HCT116 (cell line): Measurements from ENCODE around the gene RPS14. TPM values are rescaled to one million over a fixed set of nuclear protein-coding genes. Genes with fewer than 3 reads are reported as not detected.

Experiments used
- ATAC-seq: fragments of 200-7000 bp; cut with Tn5 transposase; 2 replicates; pipeline ENCODE4 v1.9.1; 2020; ENCODE audit warnings: mild to moderate bottlenecking, moderate library complexity
- BruUV-seq: library from RNA; stranded (reverse); fragments of 400-500 nt; replicated peaks from 2 replicates; lab custom pipeline; 2021; lab: Mats Ljungman, UMichigan
- CTCF ChIA-PET: fragments of 300-600 bp; sonication (Branson Sonifier 250); formaldehyde crosslinking; loops from one replicate; lab custom pipeline; 2021; ENCODE audit warnings: antibody characterized with exemption; lab: Charles Lee
- POLR2A ChIA-PET: fragments of 300-600, 350-600 bp; sonication (Branson Sonifier 250); formaldehyde crosslinking; loops from one replicate; lab custom pipeline; 2021; ENCODE audit warnings: antibody characterized with exemption; lab: Charles Lee
- RAD21 ChIA-PET, 2 experiments: fragments of 300-600 bp; sonication (Branson Sonifier 250); formaldehyde crosslinking; loops; one replicate each; lab custom pipeline; 2023; ENCODE audit warnings: low total read pairs in 2 of 2; ENCODE audit not compliant: uncharacterized antibody in 2 of 2, unreplicated experiment in 2 of 2, low non-redundant PET in 1 of 2; lab: Charles Lee
- DNase-seq: peaks from one replicate; pipeline ENCODE4 v3.0.0-alpha.2; 2010; ENCODE audit warnings: low read depth, low spot score
- H2AFZ ChIP-seq: fragments of 200-600 bp; shearing (Covaris generic), sonication (generic); 2 replicates; pipeline ENCODE4 v1.6.1; 2017; ENCODE audit warnings: low read depth, mixed run types, mixed read lengths, antibody characterized with exemption, low read length; ENCODE audit not compliant: poor library complexity, severe bottlenecking
- H3K27ac ChIP-seq: 2 replicates; pipeline ENCODE4 v1.5.1; 2012; ENCODE audit warnings: low read depth, low read length
- H3K27me3 ChIP-seq: fragments of 200-600 bp; sonication (generic); 2 replicates; pipeline ENCODE4 v1.6.1; 2016; ENCODE audit warnings: mixed run types, low read length, mixed read lengths; ENCODE audit not compliant: insufficient read depth
- H3K36me3 ChIP-seq, 2 experiments: fragments of 200-500 bp in 1 of 2; fragments of 200-600 bp in 1 of 2; sonication (Bioruptor generic) in 1 of 2; sonication (generic) in 1 of 2; 2 replicates each; pipeline versions ENCODE4 v1.5.1 to v1.6.1; 2014 to 2016; ENCODE audit warnings: low read length in 2 of 2, inconsistent platforms in 1 of 2, mixed read lengths in 1 of 2, mixed run types in 1 of 2; ENCODE audit not compliant: insufficient read depth in 2 of 2, control insufficient read depth in 1 of 2
- H3K4me1 ChIP-seq, 2 experiments: fragments of 200-600 bp in 1 of 2; sonication (generic) in 1 of 2; 2 replicates each; pipeline versions ENCODE4 v1.5.1 to v1.6.1; 2012 to 2017; ENCODE audit warnings: low read length in 2 of 2, inconsistent platforms in 1 of 2, mild to moderate bottlenecking in 1 of 2, mixed read lengths in 1 of 2, mixed run types in 1 of 2, moderate library complexity in 1 of 2; ENCODE audit not compliant: insufficient read depth in 2 of 2, control insufficient read depth in 1 of 2
- H3K4me2 ChIP-seq: fragments of 200-600 bp; sonication (generic); 2 replicates; pipeline ENCODE4 v1.6.1; 2017; ENCODE audit warnings: mixed run types, low read length, mixed read lengths
- H3K4me3 ChIP-seq, 2 experiments: fragments of 200-600 bp in 1 of 2; sonication (generic) in 1 of 2; replicated peaks in 1 of 2; 2 replicates each; pipeline ENCODE4 v1.5.1; 2011 to 2016; ENCODE audit warnings: low read length in 2 of 2, control low read depth in 1 of 2, low read depth in 1 of 2, mild to moderate bottlenecking in 1 of 2, mixed read lengths in 1 of 2, mixed run types in 1 of 2
- H3K79me2 ChIP-seq: fragments of 200-600 bp; sonication (generic); 2 replicates; pipeline ENCODE4 v1.6.1; 2017; ENCODE audit warnings: mild to moderate bottlenecking, mixed run types, low read length, moderate library complexity, mixed read lengths; ENCODE audit not compliant: insufficient read depth
- H3K9ac ChIP-seq: fragments of 200-600 bp; sonication (generic); 2 replicates; pipeline ENCODE4 v1.6.1; 2016; ENCODE audit warnings: low read length, mixed read lengths
- H3K9me2 ChIP-seq: fragments of 200-600 bp; sonication (generic), shearing (Covaris generic); 2 replicates; pipeline ENCODE4 v1.6.1; 2017; ENCODE audit warnings: mixed run types, mild to moderate bottlenecking, moderate library complexity; ENCODE audit not compliant: insufficient read depth
- H3K9me3 ChIP-seq, 2 experiments: fragments of 200-500 bp in 1 of 2; fragments of 200-600 bp in 1 of 2; sonication (Bioruptor generic) in 1 of 2; sonication (generic) in 1 of 2; 2 replicates each; pipeline ENCODE4 v1.6.1; 2014 to 2017; ENCODE audit warnings: low read length in 2 of 2, mixed read lengths in 2 of 2, inconsistent platforms in 1 of 2, low read depth in 1 of 2, mild to moderate bottlenecking in 1 of 2, mixed run types in 1 of 2, moderate library complexity in 1 of 2; ENCODE audit not compliant: control insufficient read depth in 1 of 2, insufficient read depth in 1 of 2
- H4K20me1 ChIP-seq: fragments of 200-600 bp; sonication (generic), shearing (Covaris generic); 2 replicates; pipeline ENCODE4 v1.6.1; 2017; ENCODE audit warnings: mixed run types, mild to moderate bottlenecking, moderate library complexity; ENCODE audit not compliant: insufficient read depth
- CEBPB ChIP-seq: IDR thresholded peaks from 2 replicates; pipeline ENCODE4 v1.6.1; 2012; ENCODE audit warnings: low read depth
- ELF1 ChIP-seq: IDR thresholded peaks from 2 replicates; pipeline ENCODE4 v1.6.1; 2012; ENCODE audit warnings: low read depth, borderline replicate concordance
- FOSL1 ChIP-seq: IDR thresholded peaks from 2 replicates; pipeline ENCODE4 v1.6.1; 2012; ENCODE audit warnings: low read depth
- SP1 ChIP-seq: IDR thresholded peaks from 2 replicates; pipeline ENCODE4 v1.6.1; 2012; ENCODE audit warnings: low read depth
- TCF7L2 ChIP-seq: IDR thresholded peaks from 2 replicates; pipeline ENCODE4 v1.7.0; 2011; ENCODE audit warnings: borderline replicate concordance, inconsistent platforms; ENCODE audit not compliant: insufficient read depth, insufficient read length; ENCODE audit errors: extremely low read depth
- ZNF274 ChIP-seq: fragments of 200-500 bp; sonication (Bioruptor generic); IDR thresholded peaks from 2 replicates; pipeline ENCODE4 v1.6.1; 2014; ENCODE audit warnings: mild to moderate bottlenecking, low read depth, low read length, inconsistent platforms
- intact Hi-C: fragments of 100-400 bp; cut with micrococcal nuclease; formaldehyde crosslinking; loops from 2 replicates; pipeline ENCODE4 v1.10.0; 2022
- total RNA-seq: library from RNA; stranded (reverse); gene quantifications from one replicate; pipeline ENCODE4 v1.2.1, GENCODE V29; 2021; ENCODE audit not compliant: unreplicated experiment
- TF ChIP-seq, protein P1 (sequence below), 3 experiments: fragments of 200-600 bp in 1 of 3; sonication (generic) in 1 of 3; IDR thresholded peaks in 2 of 3; conservative IDR thresholded peaks in 1 of 3; 2 replicates each; pipeline ENCODE4 v1.5.1; 2012 to 2017; ENCODE audit warnings: low read depth in 2 of 3, low read length in 2 of 3, antibody characterized with exemption in 1 of 3, borderline replicate concordance in 1 of 3, control low read depth in 1 of 3, mild to moderate bottlenecking in 1 of 3, mixed read lengths in 1 of 3, mixed run types in 1 of 3, moderate library complexity in 1 of 3; ENCODE audit not compliant: insufficient read depth in 1 of 3
- TF ChIP-seq, protein P2 (sequence below): IDR thresholded peaks from 2 replicates; pipeline ENCODE4 v1.6.1; 2011; ENCODE audit warnings: mild to moderate bottlenecking, low read length, moderate library complexity; ENCODE audit not compliant: insufficient replicate concordance; ENCODE audit errors: extremely low read depth
- TF ChIP-seq, protein P3 (sequence below): IDR thresholded peaks from 2 replicates; pipeline ENCODE4 v1.6.1; 2012

RPS14 gene
- total RNA-seq, 1 experiment from 2014 or later, result 2,557 TPM

DNA sequence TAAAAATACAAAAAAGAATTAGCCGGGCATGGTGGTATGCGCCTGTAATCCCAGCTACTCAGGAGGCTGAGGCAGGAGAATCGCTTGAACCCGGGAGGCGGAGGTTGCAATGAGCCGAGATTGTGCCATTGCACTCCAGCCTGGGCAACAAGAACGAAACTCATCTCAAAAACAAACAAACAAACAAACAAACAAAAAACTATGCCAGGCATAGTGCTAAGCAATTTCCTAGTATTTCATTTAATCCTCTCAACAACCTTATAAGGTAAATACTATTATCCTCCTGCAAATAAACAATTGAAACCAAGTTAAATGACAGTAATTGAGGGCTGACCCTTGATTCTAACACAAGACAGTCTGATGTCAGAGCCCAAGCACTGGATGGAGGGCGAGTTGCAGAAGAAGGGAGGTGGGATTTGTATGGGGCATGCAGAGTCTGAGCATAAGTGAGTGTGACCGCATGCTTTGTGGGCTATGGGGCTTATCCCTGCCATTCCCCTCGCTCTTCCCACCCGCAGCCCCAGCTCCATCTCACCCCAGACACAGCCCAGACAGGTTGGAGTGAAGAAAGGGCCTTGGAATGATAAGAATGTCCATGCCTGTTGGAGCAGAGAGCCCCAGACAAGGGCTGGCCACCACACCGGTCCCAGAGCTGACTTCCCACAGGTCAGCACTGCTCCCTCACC is 24.3 kb upstream of the RPS14 start:
- Histone ChIP-seq H3K9me2 (no peaks in the 10 kb centered on the region), H3K79me2 (no peaks in the 10 kb centered on the region), H3K4me1 (peaks cover 18 to 49% of the 10 kb centered on the region in 2 experiments), H4K20me1 (no peaks in the 10 kb centered on the region), H3K4me3 (no peak overlapping the region), H3K27ac (no peak overlapping the region), H3K36me3 (no peaks in the 10 kb centered on the region), H3K9ac (no peak overlapping the region), H3K4me2 (peak overlapping the region; percentile 69), H2AFZ (peak overlapping the region; percentile 10), H3K27me3 (no peaks in the 10 kb centered on the region), H3K9me3 (no peaks in the 10 kb centered on the region)
- DNase-seq, result no peak
- ChIA-PET POLR2A (interaction anchor here (1.2 kb wide), 1 partner anchor 24 kb away, joined by 3 read pairs; no protein-coding TSS in a partner anchor), RAD21 (no interaction called here), CTCF (interaction anchor here (0.7 to 1.1 kb wide), 2 partner anchors 14 to 306 kb away, joined by 3 read pairs; no protein-coding TSS in a partner anchor)
- ATAC-seq, result peak; percentile 80
- no TSS peak for BruUV-seq
- intact Hi-C loops, result no loop called here
- TF ChIP-seq FOSL1 (no peak), ELF1 (no peak), ZNF274 (no peak)
- TF ChIP-seq, all 23 proteins: peak for 0

DNA sequence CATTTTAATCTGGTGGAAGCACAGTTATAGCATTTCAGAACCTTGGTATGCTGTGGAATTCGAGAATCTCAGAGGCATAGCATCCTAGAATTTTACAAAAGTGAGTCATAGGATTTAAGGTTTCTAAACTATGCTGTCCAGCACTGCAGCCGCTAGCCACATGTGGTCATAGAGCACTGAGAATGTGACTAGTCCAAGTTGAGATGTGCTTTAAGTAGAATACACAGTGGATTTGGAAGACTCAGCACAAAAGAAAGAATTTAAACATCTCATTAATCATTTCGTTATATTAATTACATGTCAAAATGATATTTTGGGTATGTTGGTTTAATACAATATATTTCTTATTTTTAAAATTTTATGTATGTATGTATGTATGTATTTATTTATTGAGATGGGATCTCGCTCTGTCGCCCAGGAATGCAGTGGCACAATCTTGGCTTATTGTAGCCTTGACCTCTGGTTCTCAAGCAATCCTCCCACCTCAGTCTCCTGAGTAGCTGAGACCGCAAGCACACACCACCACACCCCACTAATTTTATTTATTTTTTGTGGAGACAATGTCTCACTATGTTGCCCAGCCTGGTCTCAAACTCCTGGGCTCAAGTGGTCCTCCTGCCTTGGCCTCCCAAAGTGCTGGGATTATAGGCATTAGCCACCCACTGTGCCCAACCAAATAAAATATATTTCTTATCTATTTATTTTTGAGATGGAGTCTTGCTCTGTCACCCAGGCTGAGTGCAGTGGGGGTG is 20.4 kb upstream of the RPS14 start:
- CTCF ChIA-PET, result no interaction called here
- DNase-seq, result no peak
- TF ChIP-seq TCF7L2, result no peak
- TF ChIP-seq, protein P1, sequence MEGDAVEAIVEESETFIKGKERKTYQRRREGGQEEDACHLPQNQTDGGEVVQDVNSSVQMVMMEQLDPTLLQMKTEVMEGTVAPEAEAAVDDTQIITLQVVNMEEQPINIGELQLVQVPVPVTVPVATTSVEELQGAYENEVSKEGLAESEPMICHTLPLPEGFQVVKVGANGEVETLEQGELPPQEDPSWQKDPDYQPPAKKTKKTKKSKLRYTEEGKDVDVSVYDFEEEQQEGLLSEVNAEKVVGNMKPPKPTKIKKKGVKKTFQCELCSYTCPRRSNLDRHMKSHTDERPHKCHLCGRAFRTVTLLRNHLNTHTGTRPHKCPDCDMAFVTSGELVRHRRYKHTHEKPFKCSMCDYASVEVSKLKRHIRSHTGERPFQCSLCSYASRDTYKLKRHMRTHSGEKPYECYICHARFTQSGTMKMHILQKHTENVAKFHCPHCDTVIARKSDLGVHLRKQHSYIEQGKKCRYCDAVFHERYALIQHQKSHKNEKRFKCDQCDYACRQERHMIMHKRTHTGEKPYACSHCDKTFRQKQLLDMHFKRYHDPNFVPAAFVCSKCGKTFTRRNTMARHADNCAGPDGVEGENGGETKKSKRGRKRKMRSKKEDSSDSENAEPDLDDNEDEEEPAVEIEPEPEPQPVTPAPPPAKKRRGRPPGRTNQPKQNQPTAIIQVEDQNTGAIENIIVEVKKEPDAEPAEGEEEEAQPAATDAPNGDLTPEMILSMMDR (IDR thresholded peaks at IDR 0.05 in 2 of 3, conservative IDR thresholded peaks at IDR 0.05 in 1 of 3; ENCODE audit: borderline replicate concordance in 1 of 3, insufficient read depth in 1 of 3, low read depth in 2 of 3, low read length in 2 of 3), result no peak
- TF ChIP-seq, protein P2, sequence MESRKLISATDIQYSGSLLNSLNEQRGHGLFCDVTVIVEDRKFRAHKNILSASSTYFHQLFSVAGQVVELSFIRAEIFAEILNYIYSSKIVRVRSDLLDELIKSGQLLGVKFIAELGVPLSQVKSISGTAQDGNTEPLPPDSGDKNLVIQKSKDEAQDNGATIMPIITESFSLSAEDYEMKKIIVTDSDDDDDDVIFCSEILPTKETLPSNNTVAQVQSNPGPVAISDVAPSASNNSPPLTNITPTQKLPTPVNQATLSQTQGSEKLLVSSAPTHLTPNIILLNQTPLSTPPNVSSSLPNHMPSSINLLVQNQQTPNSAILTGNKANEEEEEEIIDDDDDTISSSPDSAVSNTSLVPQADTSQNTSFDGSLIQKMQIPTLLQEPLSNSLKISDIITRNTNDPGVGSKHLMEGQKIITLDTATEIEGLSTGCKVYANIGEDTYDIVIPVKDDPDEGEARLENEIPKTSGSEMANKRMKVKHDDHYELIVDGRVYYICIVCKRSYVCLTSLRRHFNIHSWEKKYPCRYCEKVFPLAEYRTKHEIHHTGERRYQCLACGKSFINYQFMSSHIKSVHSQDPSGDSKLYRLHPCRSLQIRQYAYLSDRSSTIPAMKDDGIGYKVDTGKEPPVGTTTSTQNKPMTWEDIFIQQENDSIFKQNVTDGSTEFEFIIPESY, result no peak
- no peak for TF ChIP-seq CEBPB
- TF ChIP-seq, protein P3, sequence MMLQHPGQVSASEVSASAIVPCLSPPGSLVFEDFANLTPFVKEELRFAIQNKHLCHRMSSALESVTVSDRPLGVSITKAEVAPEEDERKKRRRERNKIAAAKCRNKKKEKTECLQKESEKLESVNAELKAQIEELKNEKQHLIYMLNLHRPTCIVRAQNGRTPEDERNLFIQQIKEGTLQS, result no peak
- TF ChIP-seq SP1, result no peak

More for the DNA sequence above, 20.4 kb upstream of the RPS14 start:
- H3K4me2 ChIP-seq, result peak overlapping the region; percentile 31; the same call in 1 of the 2 replicates
- no peaks in the 10 kb centered on the region for H3K9me3 ChIP-seq
- H3K4me3 ChIP-seq, result no peak overlapping the region
- no peaks in the 10 kb centered on the region for H3K9me2 ChIP-seq
- no peaks in the 10 kb centered on the region for H3K27me3 ChIP-seq
- peak; percentile 40; the same call in 1 of the 2 replicates for ATAC-seq
- intact Hi-C loops, result no loop called here
- BruUV-seq, result no TSS peak
- ChIA-PET RAD21 (no interaction called here), POLR2A (no interaction called here)
- H3K9ac ChIP-seq, result no peak overlapping the region
- H3K27ac ChIP-seq, result no peak overlapping the region
- H3K4me1 ChIP-seq, result peaks cover 18 to 37% of the 10 kb centered on the region in 2 experiments
- no peaks in the 10 kb centered on the region for H4K20me1 ChIP-seq
- no peaks in the 10 kb centered on the region for H3K36me3 ChIP-seq
- no peaks in the 10 kb centered on the region for H3K79me2 ChIP-seq
- H2AFZ ChIP-seq, result no peak overlapping the region
